RKO (cell line): ENCODE results near the gene MMP25.
"Not testable (repeated sequence)": the region's sequence is repeated elsewhere in the genome, so short reads cannot be mapped to it uniquely, and the experiment has no call there.

Experiments used
- DNase-seq: peaks from one replicate; pipeline ENCODE4 v3.0.0-alpha.2; 2016; ENCODE audit warnings: low spot score

The MMP25 gene

DNA sequence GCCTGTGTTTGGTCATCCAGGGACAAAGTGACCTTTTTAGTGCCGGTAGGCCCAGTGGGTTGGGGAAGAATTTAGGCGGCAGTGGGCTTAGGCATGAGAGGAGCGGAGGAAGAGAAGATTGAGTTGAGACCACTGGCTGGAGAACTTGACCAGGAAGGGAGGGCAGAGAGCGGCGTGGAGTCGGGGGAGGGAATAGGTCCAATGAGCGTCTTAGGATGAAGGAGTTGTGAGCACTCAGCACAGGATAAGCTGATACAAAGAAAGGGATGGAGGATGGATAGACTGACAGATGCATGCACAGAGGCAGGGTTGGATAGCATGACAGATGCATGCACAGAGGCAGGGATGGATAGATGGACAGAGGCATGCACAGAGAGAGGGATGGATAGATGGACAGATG is 27.1 kb downstream of the MMP25 start:
- DNase-seq = no peak

- no peak for DNase-seq
These were observed 28.6 kb downstream of the MMP25 start for GRCh38 chr16:3074860-3075522.

GRCh38 chr16:3075523-3075915 is 29.2 kb downstream of the MMP25 start:
- DNase-seq = no peak

DNA sequence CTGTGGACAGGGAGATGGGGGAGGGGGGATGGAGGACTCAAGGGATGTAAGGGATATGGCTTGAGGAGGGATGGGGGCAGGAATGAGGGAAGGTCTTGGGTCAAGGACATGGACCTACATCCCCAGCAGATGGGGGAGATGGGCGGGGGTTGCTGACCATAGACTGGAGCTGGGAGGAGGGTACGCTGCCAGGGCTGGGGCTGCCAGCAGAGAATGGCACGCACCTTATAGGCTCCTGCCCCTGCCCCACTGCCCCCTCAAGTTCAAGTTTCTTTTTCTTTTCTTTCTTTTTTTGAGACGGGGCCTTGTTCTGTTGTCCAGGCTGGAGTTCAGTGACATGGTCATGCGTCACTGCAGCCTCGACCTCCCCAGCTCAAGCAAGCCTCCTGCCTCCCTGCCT is 29.6 kb downstream of the MMP25 start:
- not testable (repeated sequence) for DNase-seq

GRCh38 chr16:3076577-3076976 is 30.2 kb downstream of the MMP25 start:
- no peak for DNase-seq

DNA sequence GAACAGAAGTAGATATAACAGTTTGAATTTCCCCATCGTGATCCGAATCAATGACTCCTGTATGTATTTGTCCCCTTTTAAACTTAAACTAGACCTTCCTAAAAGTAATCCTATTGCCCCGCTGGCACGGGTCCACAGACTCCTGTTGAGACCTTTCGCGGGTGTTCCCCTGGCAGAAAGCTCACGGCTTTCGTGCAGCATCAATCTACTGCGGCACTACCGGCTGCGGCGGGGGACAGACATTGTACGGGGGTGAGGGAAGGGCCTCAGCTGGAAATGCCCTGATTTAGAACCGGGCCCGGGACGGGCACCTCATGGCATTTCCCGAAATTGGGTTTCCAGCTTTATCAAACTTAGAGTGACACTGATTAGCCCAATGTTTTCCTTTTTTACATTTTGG is 33.7 kb downstream of the MMP25 start:
- DNase-seq = no peak

- DNase-seq = not testable (repeated sequence)
These were observed 35.6 kb downstream of the MMP25 start for GRCh38 chr16:3081957-3082356.

DNA sequence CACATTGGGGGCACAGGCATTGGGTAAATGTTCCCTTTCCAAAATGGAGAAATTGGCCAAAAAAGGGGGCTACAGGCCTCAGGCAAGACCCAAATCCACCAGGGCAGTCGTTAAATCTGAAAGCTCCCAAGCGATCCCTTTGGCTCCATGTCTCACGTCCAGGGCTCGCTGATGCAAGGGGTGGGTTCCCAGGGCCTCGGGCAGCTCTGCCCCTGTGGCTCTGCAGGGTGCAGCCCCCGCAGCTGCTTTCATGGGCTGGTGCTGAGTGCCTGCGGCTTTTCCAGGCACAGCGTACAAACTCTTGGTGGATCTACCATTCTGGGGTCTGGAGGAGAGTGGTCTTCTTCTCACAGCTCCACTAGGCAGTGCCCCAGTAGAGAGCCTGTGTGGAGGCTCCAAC is 37.0 kb downstream of the MMP25 start:
- not testable (repeated sequence) for DNase-seq

DNA sequence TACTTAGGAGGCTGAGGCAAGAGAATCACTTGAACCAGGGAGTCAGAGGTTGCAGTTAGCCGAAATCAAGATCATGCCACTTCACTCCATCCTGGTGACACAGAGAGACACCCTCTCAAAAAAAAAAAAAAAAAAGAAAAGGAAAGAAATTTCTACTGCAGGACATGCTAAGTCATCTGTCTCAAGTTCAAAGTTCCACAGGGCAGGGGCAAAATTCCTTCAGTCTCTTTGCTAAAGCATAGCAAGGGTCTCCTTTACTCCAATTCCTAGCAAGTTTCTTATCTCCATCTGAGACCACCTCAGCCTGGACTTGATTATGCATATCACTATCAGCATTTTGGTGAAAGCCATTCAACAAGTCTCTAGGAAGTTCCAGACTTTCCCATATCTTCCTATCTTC is 38.1 kb downstream of the MMP25 start:
- DNase-seq = no peak

DNA sequence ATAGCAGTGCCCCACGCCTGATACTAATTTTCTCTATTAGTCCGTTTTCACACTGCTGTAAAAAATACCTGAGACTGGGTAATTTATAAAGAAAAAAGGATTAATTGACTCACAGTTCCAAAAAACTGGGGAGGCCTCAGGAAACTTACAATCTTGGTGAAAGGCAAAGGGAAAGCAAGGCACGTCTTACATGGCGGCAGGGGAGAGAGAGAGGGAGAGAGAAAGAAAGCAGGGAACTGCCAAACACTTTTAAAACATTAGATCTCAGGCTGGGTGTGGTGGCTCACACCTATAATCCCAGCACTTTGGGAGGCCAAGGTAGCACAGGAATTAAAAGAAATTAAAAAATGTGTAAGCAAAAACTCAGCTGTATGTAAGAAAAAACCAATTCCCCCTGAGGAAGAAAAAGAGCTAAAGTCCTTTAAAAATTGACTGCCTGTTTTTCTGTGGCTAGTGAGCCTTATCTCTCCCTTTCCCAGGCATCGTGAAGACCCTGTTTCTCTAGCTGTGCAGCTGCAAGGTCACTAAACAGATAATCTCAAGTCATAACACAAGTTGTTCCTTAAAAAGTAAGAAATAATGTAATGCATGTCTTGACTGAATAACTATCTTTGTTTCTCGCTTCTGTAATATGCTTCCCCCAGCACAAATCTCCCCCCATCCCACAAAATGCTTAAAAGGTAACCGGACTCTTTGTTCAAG is 38.8 kb downstream of the MMP25 start:
- DNase-seq = no peak

DNA sequence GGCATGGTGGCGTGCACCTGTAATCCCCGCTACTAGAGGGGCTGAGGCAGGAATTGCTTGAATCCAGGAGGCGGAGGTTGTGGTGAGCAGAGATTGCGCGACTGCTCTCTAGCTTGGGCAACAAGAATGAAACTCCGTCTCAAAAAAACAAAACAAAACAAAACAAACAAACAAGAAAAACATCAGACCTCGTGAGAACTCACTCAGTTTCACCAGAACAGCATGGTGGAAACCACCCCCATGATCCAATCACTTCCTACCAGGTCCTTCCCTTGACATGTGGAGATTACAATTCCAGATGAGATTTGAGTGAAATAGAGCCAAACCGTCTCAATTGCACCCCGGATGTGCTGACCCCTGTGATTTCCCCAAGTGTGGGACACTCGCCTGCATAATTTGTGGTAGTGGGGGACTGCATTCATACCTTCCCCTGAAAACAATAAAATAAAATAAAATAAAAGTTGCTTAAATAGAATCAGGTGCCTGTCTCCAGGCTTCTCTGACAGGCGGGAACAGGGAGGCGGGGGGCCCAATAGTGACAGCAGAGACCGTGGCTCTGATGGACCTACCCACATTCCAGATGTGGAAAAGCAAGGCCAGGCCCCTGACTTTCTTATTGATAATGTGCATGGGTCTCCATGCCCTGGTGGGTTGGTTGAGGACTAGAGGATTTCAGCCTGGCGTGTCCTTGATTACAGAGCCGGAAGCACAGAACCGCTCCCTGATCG is 39.7 kb downstream of the MMP25 start:
- DNase-seq = no peak

- DNase-seq = no peak
These were observed 40.4 kb downstream of the MMP25 start for GRCh38 chr16:3086596-3087242.

DNA sequence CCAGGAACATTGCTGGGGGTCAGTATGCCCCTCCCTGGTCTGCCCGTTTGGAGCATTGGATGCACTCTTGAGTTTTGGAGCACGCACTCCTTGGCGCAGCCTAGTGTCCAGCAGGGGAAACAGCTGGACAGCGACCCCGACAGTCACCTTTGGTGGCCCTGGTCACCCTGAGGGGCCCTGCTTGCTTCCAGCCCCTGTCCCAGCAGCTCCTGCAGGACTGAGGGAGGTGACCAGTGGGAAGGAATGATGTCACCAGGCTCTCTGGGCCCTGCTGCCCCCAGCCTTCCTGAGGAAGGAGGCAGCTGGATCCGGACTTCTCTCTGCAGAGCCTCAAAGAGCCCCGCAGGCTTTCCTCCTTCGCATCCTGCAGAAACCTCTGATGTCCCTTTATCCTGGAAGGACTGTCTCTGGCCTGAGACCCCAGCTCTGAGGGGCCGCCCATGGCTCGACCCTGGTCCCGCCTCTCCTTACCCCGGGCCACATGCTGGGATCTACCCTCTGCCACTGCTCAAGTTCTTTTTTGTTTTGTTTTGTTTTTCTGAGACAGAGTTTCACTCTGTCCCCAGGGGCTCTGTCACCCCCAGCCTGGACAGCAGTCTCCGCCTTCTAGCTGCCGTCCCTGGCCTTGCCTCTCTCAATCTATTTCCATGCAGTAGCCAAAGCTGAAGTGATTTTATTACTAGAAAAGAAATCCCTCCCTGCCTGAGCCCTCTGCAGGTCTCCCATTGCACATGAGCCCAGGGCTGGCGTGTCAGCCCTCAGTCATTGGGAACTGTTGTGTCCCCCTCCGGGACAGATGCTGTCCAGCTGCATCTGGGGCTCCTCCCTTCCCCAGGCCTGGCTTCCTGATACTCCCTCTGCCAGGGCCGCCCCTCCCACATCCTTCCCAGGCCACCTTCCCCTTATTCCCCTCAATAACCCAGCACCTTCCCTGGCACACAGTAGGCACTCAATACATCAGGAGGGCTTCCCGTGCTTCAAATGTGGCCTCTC is 41.2 kb downstream of the MMP25 start:
- DNase-seq = no peak

DNA sequence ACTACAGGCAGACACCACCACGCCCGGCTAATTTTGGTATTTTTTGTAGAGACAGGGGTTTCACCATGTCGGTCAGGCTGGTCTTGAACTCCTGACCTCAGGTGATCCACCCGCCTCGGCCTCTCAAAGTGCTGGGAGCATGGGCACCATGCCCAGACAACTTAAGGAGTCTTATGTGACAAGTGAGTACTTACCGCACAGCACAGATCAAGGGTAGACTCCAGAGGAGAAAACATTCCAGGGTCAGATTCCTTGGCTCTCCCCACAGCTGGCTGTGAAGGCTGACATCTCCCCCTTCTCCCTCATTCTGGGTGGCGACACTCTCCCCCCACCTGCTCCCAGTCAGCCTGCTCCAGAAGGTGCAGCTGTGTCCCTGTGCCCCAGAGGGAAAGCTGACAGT is 42.1 kb downstream of the MMP25 start:
- DNase-seq = no peak

GRCh38 chr16:3088925-3089716 is 42.8 kb downstream of the MMP25 start:
- DNase-seq = no peak

GRCh38 chr16:3089717-3090592 is 43.6 kb downstream of the MMP25 start:
- DNase-seq = no peak

GRCh38 chr16:3091551-3091950 is 45.2 kb downstream of the MMP25 start:
- DNase-seq = no peak

- no peak for DNase-seq
These were observed 46.2 kb downstream of the MMP25 start for GRCh38 chr16:3092501-3092941.

GRCh38 chr16:3094289-3095027 is 48.1 kb downstream of the MMP25 start:
- DNase-seq = peak; percentile 57
